ENCODE results near the gene HIVEP3.

DNA sequence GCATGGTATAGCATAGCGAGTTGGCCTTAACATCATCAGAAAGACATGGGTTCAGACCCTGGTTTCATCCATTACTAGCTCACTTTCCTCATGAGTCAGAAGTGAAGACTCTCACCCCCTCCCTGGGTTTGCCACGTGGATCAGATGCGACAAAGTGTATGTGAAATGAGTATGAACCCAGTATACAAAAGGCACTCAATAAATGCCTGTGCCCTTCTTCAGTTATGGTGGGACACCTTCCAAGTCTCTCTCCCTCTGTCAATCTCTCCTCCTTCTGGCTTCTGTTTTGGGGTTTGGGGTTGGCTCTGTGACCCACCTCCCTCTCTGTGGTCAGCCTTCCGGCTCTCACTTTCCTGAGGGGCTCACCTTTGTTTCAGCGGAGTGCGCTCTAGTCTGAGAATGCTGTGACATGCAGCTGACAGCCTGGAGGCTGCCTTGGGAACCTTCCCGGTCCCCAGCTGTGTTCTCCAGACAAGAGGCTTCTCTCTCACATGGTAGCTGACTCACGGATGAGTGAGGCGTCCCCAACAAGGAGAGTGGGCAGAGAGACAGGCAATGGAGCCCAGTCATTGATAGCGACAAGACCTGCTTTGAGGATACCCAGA is 279.3 kb downstream of the HIVEP3 start:
- TF ChIP-seq POLR2A (IDR thresholded peaks at IDR 0.05) = no peak
- TF ChIP-seq, protein P1, sequence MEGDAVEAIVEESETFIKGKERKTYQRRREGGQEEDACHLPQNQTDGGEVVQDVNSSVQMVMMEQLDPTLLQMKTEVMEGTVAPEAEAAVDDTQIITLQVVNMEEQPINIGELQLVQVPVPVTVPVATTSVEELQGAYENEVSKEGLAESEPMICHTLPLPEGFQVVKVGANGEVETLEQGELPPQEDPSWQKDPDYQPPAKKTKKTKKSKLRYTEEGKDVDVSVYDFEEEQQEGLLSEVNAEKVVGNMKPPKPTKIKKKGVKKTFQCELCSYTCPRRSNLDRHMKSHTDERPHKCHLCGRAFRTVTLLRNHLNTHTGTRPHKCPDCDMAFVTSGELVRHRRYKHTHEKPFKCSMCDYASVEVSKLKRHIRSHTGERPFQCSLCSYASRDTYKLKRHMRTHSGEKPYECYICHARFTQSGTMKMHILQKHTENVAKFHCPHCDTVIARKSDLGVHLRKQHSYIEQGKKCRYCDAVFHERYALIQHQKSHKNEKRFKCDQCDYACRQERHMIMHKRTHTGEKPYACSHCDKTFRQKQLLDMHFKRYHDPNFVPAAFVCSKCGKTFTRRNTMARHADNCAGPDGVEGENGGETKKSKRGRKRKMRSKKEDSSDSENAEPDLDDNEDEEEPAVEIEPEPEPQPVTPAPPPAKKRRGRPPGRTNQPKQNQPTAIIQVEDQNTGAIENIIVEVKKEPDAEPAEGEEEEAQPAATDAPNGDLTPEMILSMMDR (IDR thresholded peaks at IDR 0.05) = no peak

Data from esophagus squamous epithelium (tissue), 4 donors.